H9 (cell line): ENCODE data around the gene GPR137B. TPM values are rescaled to one million over a fixed set of nuclear protein-coding genes. Genes with fewer than 3 reads are reported as not detected.

Source experiments
- DNase-seq: peaks from one replicate; pipeline ENCODE4 v3.0.0-alpha.2; 2017
- H2AFZ ChIP-seq: one replicate; pipeline ENCODE4 v1.6.1; 2013; ENCODE audit warnings: mild to moderate bottlenecking, low read length, control low read depth, moderate library complexity
- H2AK5ac ChIP-seq: 2 replicates; pipeline ENCODE4 v1.6.1; 2013; ENCODE audit warnings: low read length, control low read depth, mixed read lengths; ENCODE audit not compliant: insufficient read length
- H2BK120ac ChIP-seq: one replicate; pipeline ENCODE4 v1.6.1; 2013; ENCODE audit warnings: low read depth, mild to moderate bottlenecking, low read length, control low read depth, inconsistent platforms; ENCODE audit not compliant: poor library complexity, severe bottlenecking
- H2BK12ac ChIP-seq: 2 replicates; pipeline ENCODE4 v1.6.1; 2013; ENCODE audit warnings: low read length, control low read depth, mixed read lengths, low read depth; ENCODE audit not compliant: insufficient read length
- H2BK15ac ChIP-seq: 2 replicates; pipeline ENCODE4 v1.6.1; 2013; ENCODE audit warnings: low read depth, low read length, control low read depth
- H2BK20ac ChIP-seq: one replicate; pipeline ENCODE4 v1.6.1; 2013; ENCODE audit warnings: low read depth, mild to moderate bottlenecking, low read length, control low read depth, inconsistent platforms; ENCODE audit not compliant: poor library complexity, severe bottlenecking
- H2BK5ac ChIP-seq: 2 replicates; pipeline ENCODE4 v1.6.1; 2013; ENCODE audit warnings: low read length, control low read depth, mixed read lengths; ENCODE audit not compliant: insufficient read length
- H3K14ac ChIP-seq: 2 replicates; pipeline ENCODE4 v1.6.1; 2013; ENCODE audit warnings: low read length, control low read depth; ENCODE audit not compliant: insufficient read depth
- H3K18ac ChIP-seq: 2 replicates; pipeline ENCODE4 v1.6.1; 2013; ENCODE audit warnings: low read depth, mild to moderate bottlenecking, mixed read lengths, low read length, control low read depth; ENCODE audit not compliant: insufficient read length
- H3K23ac ChIP-seq: 2 replicates; pipeline ENCODE4 v1.6.1; 2013; ENCODE audit warnings: low read length, control low read depth, mixed read lengths, low read depth; ENCODE audit not compliant: insufficient read length
- H3K23me2 ChIP-seq: 2 replicates; pipeline ENCODE4 v1.6.1; 2013; ENCODE audit warnings: low read depth, mild to moderate bottlenecking, mixed read lengths, low read length, control low read depth; ENCODE audit not compliant: insufficient read length, poor library complexity, severe bottlenecking
- H3K27ac ChIP-seq: 2 replicates; pipeline ENCODE4 v1.5.1; 2013; ENCODE audit warnings: low read length, control low read depth, mixed read lengths, low read depth; ENCODE audit not compliant: insufficient read length
- H3K27me3 ChIP-seq: 2 replicates; pipeline ENCODE4 v1.6.1; 2013; ENCODE audit warnings: low read length, control low read depth, inconsistent platforms; ENCODE audit not compliant: insufficient read depth
- H3K4ac ChIP-seq: 2 replicates; pipeline ENCODE4 v1.6.1; 2013; ENCODE audit warnings: low read depth, mild to moderate bottlenecking, control low read depth, inconsistent platforms, low read length, moderate library complexity
- H3K4me1 ChIP-seq: 2 replicates; pipeline ENCODE4 v1.6.1; 2013; ENCODE audit warnings: low read length, control low read depth, inconsistent platforms; ENCODE audit not compliant: insufficient read depth
- H3K4me2 ChIP-seq: 2 replicates; pipeline ENCODE4 v1.6.1; 2013; ENCODE audit warnings: low read length, control low read depth, mixed read lengths; ENCODE audit not compliant: insufficient read length, insufficient read depth
- H3K56ac ChIP-seq: 2 replicates; pipeline ENCODE4 v1.6.1; 2013; ENCODE audit warnings: low read depth, mild to moderate bottlenecking, mixed read lengths, low read length, control low read depth; ENCODE audit not compliant: insufficient read length
- H3K79me1 ChIP-seq: 2 replicates; pipeline ENCODE4 v1.6.1; 2013; ENCODE audit warnings: low read depth, mild to moderate bottlenecking, moderate library complexity, low read length, control low read depth, inconsistent platforms; ENCODE audit not compliant: insufficient read depth, poor library complexity, severe bottlenecking
- H3K79me2 ChIP-seq: 2 replicates; pipeline ENCODE4 v1.6.1; 2013; ENCODE audit warnings: low read length, control low read depth, inconsistent platforms; ENCODE audit not compliant: insufficient read depth
- H3K9ac ChIP-seq: 2 replicates; pipeline ENCODE4 v1.6.1; 2013; ENCODE audit warnings: low read length, control low read depth, mixed read lengths; ENCODE audit not compliant: insufficient read length; ENCODE audit errors: extremely low read depth
- H3K9me3 ChIP-seq: one replicate; pipeline ENCODE4 v1.6.1; 2013; ENCODE audit warnings: low read depth, low read length, inconsistent platforms; ENCODE audit not compliant: control insufficient read depth
- H3T11ph ChIP-seq: one replicate; pipeline ENCODE4 v1.6.1; 2013; ENCODE audit warnings: mild to moderate bottlenecking, low read length, control low read depth, inconsistent platforms
- H4K20me1 ChIP-seq: one replicate; pipeline ENCODE4 v1.6.1; 2013; ENCODE audit not compliant: control insufficient read depth, insufficient read length, insufficient read depth
- H4K5ac ChIP-seq: 2 replicates; pipeline ENCODE4 v1.6.1; 2013; ENCODE audit warnings: low read depth, mild to moderate bottlenecking, mixed read lengths, low read length, control low read depth; ENCODE audit not compliant: insufficient read length
- H4K8ac ChIP-seq: replicated peaks from 2 replicates; pipeline ENCODE4 v1.6.1; 2013; ENCODE audit warnings: low read length, control low read depth, mixed read lengths, low read depth; ENCODE audit not compliant: insufficient read length
- H4K91ac ChIP-seq: 2 replicates; pipeline ENCODE4 v1.6.1; 2013; ENCODE audit warnings: low read depth, mild to moderate bottlenecking, moderate library complexity, mixed read lengths, low read length, control low read depth; ENCODE audit not compliant: insufficient read length
- H3K27ac Mint-ChIP-seq, 3 experiments: 2 replicates in 2 of 3; 3 replicates in 1 of 3; pipeline ENCODE4 v1.8.0; 2020 to 2021; ENCODE audit warnings: mixed read lengths in 3 of 3, mild to moderate bottlenecking in 1 of 3, moderate library complexity in 1 of 3
- H3K27me3 Mint-ChIP-seq: 2 replicates; pipeline ENCODE4 v1.8.0; 2021; ENCODE audit warnings: low read depth, mild to moderate bottlenecking, moderate library complexity, mixed read lengths
- H3K36me3 Mint-ChIP-seq, 3 experiments: 2 replicates in 2 of 3; 3 replicates in 1 of 3; pipeline ENCODE4 v1.8.0; 2020 to 2021; ENCODE audit warnings: low read depth in 3 of 3, mixed read lengths in 3 of 3; ENCODE audit not compliant: insufficient read depth in 1 of 3
- H3K4me1 Mint-ChIP-seq, 2 experiments: 2 replicates each; pipeline ENCODE4 v1.8.0; 2020; ENCODE audit warnings: mixed read lengths in 2 of 2
- H3K4me3 Mint-ChIP-seq, 2 experiments: 2 replicates in 1 of 2; 3 replicates in 1 of 2; pipeline ENCODE4 v1.8.0; 2020 to 2021; ENCODE audit warnings: mild to moderate bottlenecking in 2 of 2, mixed read lengths in 2 of 2, moderate library complexity in 1 of 2
- H3K9me3 Mint-ChIP-seq, 2 experiments: 2 replicates in 1 of 2; 3 replicates in 1 of 2; pipeline ENCODE4 v1.8.0; 2020; ENCODE audit warnings: mild to moderate bottlenecking in 2 of 2, mixed read lengths in 2 of 2, moderate library complexity in 1 of 2
- WGBS: extraction: QIAGEN DNeasy Blood & Tissue Kit; methylation state at CpG from one replicate; pipeline ENCODE4 v1.1.7; 2013; ENCODE audit warnings: missing lambda C conversion rate, low lambda C conversion rate, mixed read lengths; ENCODE audit not compliant: insufficient read length; ENCODE audit errors: extremely low coverage; 5-methylcytosine and 5-hydroxymethylcytosine counted together
- total RNA-seq: library from RNA; stranded (reverse); gene quantifications from 2 replicates; pipeline ENCODE4 v1.2.1, GENCODE V29; 2021
- TF ChIP-seq, protein P1 (sequence below): fragments of 200-600 bp; sonication (generic); conservative IDR thresholded peaks from 3 replicates; pipeline ENCODE4 v1.8.0; 2021; ENCODE audit warnings: antibody characterized with exemption, mild to moderate bottlenecking

The GPR137B gene
- total RNA-seq, 1 experiment from 2014 or later, result 5.9 TPM

GRCh38 chr1:236204656-236205055, 62.3 kb downstream of the GPR137B start:
- H3K36me3 Mint-ChIP-seq, result peaks cover 24 to 47% (median 32%) of the 10 kb centered on the region in 3 experiments
- no peak for DNase-seq
- Histone ChIP-seq H3K79me1 (no peaks in the 10 kb centered on the region), H3K9ac (no peak overlapping the region), H3K23me2 (no peaks in the 10 kb centered on the region), H3K4me1 (no peaks in the 10 kb centered on the region), H3K23ac (no peak overlapping the region), H3K27ac (no peak overlapping the region), H2BK20ac (no peak overlapping the region), H2BK5ac (no peak overlapping the region), H3K4me2 (no peak overlapping the region), H3K27me3 (no peaks in the 10 kb centered on the region), H3K56ac (no peak overlapping the region), H3T11ph (no peak overlapping the region), H2AK5ac (no peak overlapping the region), H4K91ac (no peak overlapping the region), H3K14ac (no peak overlapping the region), H3K9me3 (no peaks in the 10 kb centered on the region), H2BK120ac (no peak overlapping the region), H4K5ac (no peak overlapping the region), H2AFZ (no peak overlapping the region), H4K20me1 (no peaks in the 10 kb centered on the region), H3K4ac (no peak overlapping the region), H3K79me2 (no peaks in the 10 kb centered on the region), H2BK12ac (no peak overlapping the region), H2BK15ac (no peak overlapping the region), H3K18ac (no peak overlapping the region), H4K8ac (no peak overlapping the region)
- peaks cover 10 to 13% of the 10 kb centered on the region in 2 experiments for H3K4me1 Mint-ChIP-seq
- no peaks in the 10 kb centered on the region; the same call in 1 of the 2 replicates for H3K27me3 Mint-ChIP-seq
- TF ChIP-seq, protein P1, sequence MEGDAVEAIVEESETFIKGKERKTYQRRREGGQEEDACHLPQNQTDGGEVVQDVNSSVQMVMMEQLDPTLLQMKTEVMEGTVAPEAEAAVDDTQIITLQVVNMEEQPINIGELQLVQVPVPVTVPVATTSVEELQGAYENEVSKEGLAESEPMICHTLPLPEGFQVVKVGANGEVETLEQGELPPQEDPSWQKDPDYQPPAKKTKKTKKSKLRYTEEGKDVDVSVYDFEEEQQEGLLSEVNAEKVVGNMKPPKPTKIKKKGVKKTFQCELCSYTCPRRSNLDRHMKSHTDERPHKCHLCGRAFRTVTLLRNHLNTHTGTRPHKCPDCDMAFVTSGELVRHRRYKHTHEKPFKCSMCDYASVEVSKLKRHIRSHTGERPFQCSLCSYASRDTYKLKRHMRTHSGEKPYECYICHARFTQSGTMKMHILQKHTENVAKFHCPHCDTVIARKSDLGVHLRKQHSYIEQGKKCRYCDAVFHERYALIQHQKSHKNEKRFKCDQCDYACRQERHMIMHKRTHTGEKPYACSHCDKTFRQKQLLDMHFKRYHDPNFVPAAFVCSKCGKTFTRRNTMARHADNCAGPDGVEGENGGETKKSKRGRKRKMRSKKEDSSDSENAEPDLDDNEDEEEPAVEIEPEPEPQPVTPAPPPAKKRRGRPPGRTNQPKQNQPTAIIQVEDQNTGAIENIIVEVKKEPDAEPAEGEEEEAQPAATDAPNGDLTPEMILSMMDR, result no peak
- H3K9me3 Mint-ChIP-seq, result peaks cover 27 to 31% of the 10 kb centered on the region in 2 experiments
- no peak overlapping the region for H3K27ac Mint-ChIP-seq
- H3K4me3 Mint-ChIP-seq, result no peak overlapping the region
- WGBS, result no CpG with 5 or more reads among the region's 3 CpGs
